Activated CD8-positive, alpha-beta memory T cell treated with anti-CD3 and anti-CD28 coated beads for 24 hours (primary cell): Measurements from ENCODE around the gene PIAS1.

Experiments used
- DNase-seq: peaks from one replicate; pipeline ENCODE4 v3.0.0-alpha.2; 2020

PIAS1 gene

GRCh38 chr15:68073576-68074288 lies 19.6 kb downstream of the PIAS1 start:
- DNase-seq: no peak

GRCh38 chr15:68075764-68076385 lies 21.8 kb downstream of the PIAS1 start:
- no peak for DNase-seq

DNA sequence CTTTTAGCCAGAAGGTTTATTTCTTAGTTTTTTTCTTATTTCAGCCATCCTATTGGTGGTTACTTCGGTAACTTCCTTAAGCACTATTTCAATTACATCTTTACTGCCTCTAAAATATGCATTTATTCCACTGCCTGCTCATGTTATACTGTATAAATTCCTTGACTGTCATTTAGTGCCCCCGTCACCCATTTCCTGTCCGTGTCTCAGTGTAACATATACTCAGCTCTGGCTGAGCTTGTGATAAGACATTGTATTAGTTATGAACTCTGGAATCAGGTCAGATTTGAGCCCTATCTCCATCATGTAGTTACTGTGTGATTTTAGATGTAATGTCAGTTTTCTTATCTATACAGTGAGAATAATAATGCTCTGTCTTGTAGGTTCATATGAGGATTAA lies 24.2 kb downstream of the PIAS1 start:
- DNase-seq: no peak

DNA sequence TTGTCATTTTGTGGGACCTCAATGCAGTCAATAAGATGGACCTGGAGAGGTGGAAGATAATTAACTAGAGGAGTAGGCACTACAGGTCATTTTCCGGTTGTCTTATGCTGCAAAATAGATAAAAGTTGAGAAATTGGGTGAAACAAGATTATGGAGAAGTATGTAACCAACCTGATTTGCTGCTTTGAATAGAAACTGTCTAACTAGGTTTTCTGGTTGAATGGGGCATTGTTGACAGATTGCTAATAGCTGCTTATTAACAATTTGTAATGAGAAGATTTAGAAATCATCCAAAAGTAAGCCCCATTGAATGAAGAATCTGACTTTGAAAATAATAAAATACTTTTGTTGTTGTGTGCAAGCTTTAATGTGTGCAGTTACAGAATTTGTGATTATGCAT lies 26.2 kb downstream of the PIAS1 start:
- DNase-seq: no peak

- no peak for DNase-seq
These were observed 26.7 kb downstream of the PIAS1 start for GRCh38 chr15:68080783-68081182.

DNA sequence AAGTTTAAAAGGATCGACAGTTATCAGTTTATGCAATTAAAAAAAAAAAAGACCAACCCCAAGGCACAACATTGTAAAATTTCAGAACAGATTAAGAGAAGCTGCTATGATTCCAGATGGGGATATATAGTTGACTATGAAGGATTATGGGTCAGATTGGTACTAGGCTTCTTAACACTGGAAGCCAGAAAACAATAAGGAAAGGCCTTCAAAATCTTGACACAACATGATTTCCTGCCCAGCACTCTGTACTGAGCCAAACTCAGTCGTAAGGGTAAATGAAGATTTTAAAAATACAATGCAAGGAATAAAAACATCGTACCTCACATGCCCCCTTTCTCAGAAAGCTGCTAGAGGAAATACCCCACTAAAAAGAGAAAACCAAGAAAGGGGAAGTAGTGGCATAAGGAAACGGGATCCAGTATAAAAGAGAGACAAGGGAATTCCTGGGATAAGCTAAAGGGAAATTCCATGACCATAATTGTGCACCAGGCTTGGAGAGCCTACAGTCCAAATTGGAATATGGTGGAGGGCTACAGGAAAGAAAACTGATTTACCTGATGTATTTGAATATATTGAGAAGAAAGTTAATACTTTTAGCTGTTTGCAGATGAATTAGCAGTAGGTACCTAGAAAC lies 27.9 kb downstream of the PIAS1 start:
- DNase-seq: no peak

GRCh38 chr15:68082735-68083134 lies 28.6 kb downstream of the PIAS1 start:
- DNase-seq: no peak

GRCh38 chr15:68083463-68083862 lies 29.3 kb downstream of the PIAS1 start:
- DNase-seq: no peak

DNA sequence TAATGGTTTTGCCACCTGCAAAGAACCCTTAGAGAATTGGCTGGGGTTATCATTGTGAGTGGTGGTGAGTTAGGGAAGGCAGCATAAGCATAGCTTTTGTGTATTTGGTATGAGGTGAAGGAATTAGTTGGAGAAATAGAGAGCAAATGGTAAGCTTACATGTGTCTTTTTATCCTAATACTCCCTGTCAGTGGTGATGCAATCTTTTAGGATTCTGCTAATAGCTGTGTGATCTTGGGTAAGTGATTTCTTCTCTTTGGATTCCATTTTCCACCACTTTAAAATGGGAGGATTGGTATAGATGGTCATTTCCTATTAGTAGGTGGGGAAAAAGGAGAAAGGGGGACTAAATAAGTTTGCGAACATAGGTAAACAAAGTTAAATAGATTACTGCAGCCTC lies 30.9 kb downstream of the PIAS1 start:
- DNase-seq: no peak

- DNase-seq: no peak
These were observed 37.6 kb downstream of the PIAS1 start for GRCh38 chr15:68091743-68092142.

DNA sequence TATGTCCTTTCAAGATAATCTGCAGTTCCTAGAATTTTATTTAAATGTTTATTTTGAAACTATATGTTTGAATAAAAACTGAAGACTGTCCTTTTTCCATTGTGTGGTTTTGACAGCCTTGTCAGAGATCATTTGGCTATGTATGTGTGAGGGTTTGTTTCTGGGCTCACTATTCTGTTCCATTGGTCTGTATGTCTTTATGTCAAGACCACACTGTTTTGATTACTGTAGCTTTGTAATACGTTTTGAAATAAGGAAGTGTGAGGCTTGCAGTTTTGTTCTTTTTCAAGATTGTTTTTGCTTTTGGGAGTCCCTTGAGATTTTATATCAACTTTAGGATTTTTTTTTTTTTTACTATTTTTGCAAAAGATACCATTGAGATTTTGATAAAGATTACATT lies 42.0 kb downstream of the PIAS1 start:
- DNase-seq: no peak

GRCh38 chr15:68097029-68097428 lies 42.9 kb downstream of the PIAS1 start:
- DNase-seq: no peak

DNA sequence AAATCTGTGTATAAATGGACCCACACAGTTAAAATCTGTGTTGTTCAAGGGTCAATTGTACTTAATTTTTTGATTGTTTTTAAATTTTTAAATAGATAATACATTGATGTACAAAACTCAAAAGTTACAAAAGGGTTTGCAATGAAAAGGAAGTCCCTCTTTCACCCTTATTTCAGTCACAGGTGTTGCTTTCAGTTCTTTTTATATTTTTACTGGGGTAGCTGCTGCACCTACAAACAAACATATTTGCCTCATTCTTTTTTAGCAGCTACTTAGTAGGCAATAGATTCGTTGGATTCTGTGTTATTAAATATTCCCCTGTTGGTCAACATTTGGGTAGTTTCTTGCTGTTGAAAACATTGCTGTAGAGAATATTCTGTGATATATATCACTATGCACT lies 44.4 kb downstream of the PIAS1 start:
- no peak for DNase-seq

DNA sequence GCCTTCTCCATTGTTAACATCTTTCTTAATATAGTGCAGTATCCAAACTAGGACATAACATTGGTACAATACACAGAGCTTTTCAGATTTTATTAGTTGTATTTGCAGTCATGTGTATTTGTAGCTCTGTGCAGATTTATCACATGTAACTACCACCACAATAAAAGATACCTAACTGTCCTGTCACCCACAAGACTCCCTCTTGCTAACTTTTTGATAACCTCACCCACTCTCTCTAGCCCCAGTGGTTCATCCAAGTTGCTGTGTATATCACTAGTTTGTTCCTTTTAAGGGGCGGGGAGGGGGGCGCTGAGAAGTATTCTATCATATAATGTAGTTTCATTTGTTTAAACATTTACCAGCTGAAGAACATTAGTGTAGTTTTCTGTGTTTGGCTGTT lies 46.1 kb downstream of the PIAS1 start:
- DNase-seq: no peak

GRCh38 chr15:68103603-68104002 lies 49.5 kb downstream of the PIAS1 start:
- no peak for DNase-seq

DNA sequence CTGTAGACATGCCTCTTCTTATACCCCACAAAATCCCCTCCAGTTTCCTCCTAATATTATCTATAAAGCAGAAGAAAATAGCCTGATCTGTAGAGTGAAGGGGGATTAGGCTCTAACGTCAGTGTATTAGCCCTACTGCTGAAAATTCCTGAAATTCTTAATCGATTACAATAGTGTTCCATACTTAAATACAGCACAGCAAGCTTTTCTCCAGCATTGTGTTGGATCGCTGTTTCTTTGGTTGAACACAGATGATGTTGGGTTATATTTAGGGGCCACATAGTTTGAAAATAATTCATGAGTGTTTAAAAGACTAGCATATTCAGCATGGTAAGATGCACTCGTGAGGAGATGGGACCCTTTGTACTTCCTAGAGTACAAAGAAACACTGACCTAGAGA lies 52.5 kb downstream of the PIAS1 start:
- no peak for DNase-seq

DNA sequence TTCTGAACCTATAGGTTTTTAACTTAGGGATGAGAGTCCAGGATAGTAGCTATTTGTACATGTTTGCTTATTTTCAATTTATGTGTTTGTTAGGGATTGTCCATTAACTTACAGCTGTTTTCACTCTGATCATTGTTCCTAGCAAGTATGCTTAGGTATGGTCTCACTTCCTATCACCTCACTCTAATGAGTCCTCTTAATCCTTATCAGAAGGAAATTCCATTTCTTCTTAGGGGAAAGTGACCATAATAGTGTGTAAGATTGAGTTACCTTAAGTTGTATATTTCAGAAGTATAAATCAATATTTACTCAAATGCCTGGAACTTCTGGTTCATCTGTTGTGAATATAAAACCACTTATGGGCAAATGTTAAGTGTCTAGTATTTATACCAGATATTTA lies 53.0 kb downstream of the PIAS1 start:
- DNase-seq: no peak

GRCh38 chr15:68112706-68113105 lies 58.6 kb downstream of the PIAS1 start:
- no peak for DNase-seq

- DNase-seq: no peak
These were observed 59.2 kb downstream of the PIAS1 start for GRCh38 chr15:68113273-68113672.

- no peak for DNase-seq
These were observed 59.6 kb downstream of the PIAS1 start for GRCh38 chr15:68113751-68114150.

DNA sequence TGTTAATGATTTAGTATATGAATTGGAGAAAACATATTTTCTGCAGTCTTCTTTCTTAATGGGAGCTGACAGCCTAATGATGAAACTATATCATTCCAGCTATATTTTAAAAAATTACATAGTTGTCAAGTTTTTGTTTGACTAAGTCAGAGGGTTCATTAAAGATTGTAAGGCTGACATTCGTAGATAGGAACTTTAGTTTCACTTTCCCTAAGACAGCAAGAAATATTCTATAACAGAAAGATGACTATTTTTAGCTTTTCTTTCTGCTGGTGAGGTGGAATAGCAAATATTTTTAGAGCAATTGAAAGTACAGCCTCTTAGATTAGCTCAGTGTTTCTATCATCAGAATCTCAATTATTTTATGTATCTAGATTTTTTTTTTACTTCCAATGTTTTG lies 60.2 kb downstream of the PIAS1 start:
- DNase-seq: no peak

- no peak for DNase-seq
These were observed 60.7 kb downstream of the PIAS1 start for GRCh38 chr15:68114840-68115239.

DNA sequence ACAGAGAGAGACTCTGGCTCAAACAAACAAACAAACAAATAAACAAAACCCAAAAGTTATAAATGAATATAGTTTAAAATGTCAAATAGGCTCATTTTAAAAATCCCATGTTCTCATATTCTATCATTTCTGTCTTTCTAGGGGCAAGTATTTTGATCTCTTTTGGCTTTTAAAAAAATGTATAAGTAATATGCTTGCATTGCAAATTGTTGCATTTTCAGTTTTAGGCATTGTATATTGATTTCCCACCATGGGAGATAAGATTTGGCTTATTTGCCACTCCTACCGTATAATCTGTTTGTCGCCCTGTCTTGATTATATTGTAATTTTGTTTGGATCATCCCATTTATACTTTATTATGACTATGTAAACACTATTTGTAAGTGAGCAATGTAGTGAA lies 70.6 kb downstream of the PIAS1 start:
- DNase-seq: no peak

- no peak for DNase-seq
These were observed 72.3 kb downstream of the PIAS1 start for GRCh38 chr15:68126396-68126795.

DNA sequence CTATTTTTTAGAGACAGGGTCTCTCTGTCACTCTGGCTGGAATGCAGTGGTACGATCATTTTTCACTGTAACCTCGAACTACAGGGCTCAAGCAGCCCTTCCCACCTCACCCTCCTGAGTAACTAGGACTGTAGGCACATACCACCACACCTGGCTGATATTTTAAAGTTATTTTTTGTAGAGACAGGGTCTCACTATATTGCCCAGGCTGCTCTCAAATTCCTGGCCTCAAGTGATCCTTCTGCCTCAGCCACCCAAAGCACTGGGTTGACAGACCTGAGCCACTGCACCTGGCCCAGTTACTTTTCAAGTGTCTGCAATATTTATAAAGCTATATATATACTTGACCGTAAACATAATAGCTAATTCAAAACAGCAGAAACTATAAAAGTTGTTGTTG lies 75.0 kb downstream of the PIAS1 start:
- no peak for DNase-seq
